ENCODE measurements around the gene DUSP8.

DUSP8 gene

GRCh38 chr11:1532606-1533341 is 39.3 kb downstream of the DUSP8 start:
- DNase-seq (ENCODE audit: low read depth in 2 of 2), result no peak

GRCh38 chr11:1532014-1532586 is 40.0 kb downstream of the DUSP8 start:
- DNase-seq (ENCODE audit: low read depth in 2 of 2), result no peak

- no peak for DNase-seq (ENCODE audit: low read depth in 2 of 2)
Measured at GRCh38 chr11:1531449-1532013, 40.5 kb downstream of the DUSP8 start.

GRCh38 chr11:1530686-1531448 is 41.2 kb downstream of the DUSP8 start:
- DNase-seq (ENCODE audit: low read depth in 2 of 2), result no peak

GRCh38 chr11:1529774-1530173 is 42.3 kb downstream of the DUSP8 start:
- DNase-seq (ENCODE audit: low read depth in 2 of 2), result no peak

GRCh38 chr11:1529286-1529685 is 42.8 kb downstream of the DUSP8 start:
- DNase-seq (ENCODE audit: low read depth in 2 of 2), result no peak

GRCh38 chr11:1528710-1529109 is 43.4 kb downstream of the DUSP8 start:
- DNase-seq (ENCODE audit: low read depth in 2 of 2), result no peak

- no peak for DNase-seq (ENCODE audit: low read depth in 2 of 2)
Measured at GRCh38 chr11:1526785-1527184, 45.3 kb downstream of the DUSP8 start.

- no peak for DNase-seq (ENCODE audit: low read depth in 2 of 2)
Measured at GRCh38 chr11:1523779-1524178, 48.3 kb downstream of the DUSP8 start.

GRCh38 chr11:1523077-1523476 is 49.0 kb downstream of the DUSP8 start:
- no peak for DNase-seq (ENCODE audit: low read depth in 2 of 2)

GRCh38 chr11:1522081-1522424 is 50.0 kb downstream of the DUSP8 start:
- no peak for DNase-seq (ENCODE audit: low read depth in 2 of 2)

GRCh38 chr11:1521382-1522080 is 50.5 kb downstream of the DUSP8 start:
- DNase-seq (ENCODE audit: low read depth in 2 of 2), result no peak

GRCh38 chr11:1520663-1521267 is 51.3 kb downstream of the DUSP8 start:
- DNase-seq (ENCODE audit: low read depth in 2 of 2), result no peak

- no peak for DNase-seq (ENCODE audit: low read depth in 2 of 2)
Measured at GRCh38 chr11:1520209-1520662, 51.8 kb downstream of the DUSP8 start.

- DNase-seq (ENCODE audit: low read depth in 2 of 2), result no peak
Measured at GRCh38 chr11:1519028-1520010, 52.8 kb downstream of the DUSP8 start.

- DNase-seq (ENCODE audit: low read depth in 2 of 2), result no peak
Measured at GRCh38 chr11:1518301-1518700, 53.8 kb downstream of the DUSP8 start.

GRCh38 chr11:1517117-1518005 is 54.7 kb downstream of the DUSP8 start:
- DNase-seq (ENCODE audit: low read depth in 2 of 2), result no peak

- no peak for DNase-seq (ENCODE audit: low read depth in 2 of 2)
Measured at GRCh38 chr11:1516273-1517067, 55.6 kb downstream of the DUSP8 start.

All from stimulated activated CD8-positive, alpha-beta memory T cell treated with anti-CD3 and anti-CD28 coated beads, Interleukin-7, amount 100 ng/mL, for 1 hour (primary cell).